NCI-H2171 treated with DMSO at 0.1 percent for 48 hours (cell line): ENCODE measurements around the gene FLG.
"Not testable (repeated sequence)": the region's sequence is repeated elsewhere in the genome, so short reads cannot be mapped to it uniquely, and the experiment has no call there.

Experiments
- DNase-seq: peaks from one replicate; lab custom pipeline; 2025; lab: John Stamatoyannopoulos, UW

Gene FLG

GRCh38 chr1:152256394-152256793 is 68.6 kb downstream of the FLG start:
- DNase-seq: not testable (repeated sequence)
